Tibial artery (tissue), 4 donors: ENCODE measurements around the gene HKDC1.

Experiments
- DNase-seq, 2 donors: peaks; one replicate each; pipeline ENCODE4 v3.0.0-alpha.2; 2019
- H3K27ac ChIP-seq, 2 donors: fragments of 200-600 bp; sonication (generic) in 1 of 2; 1 replicate in 1 of 2; 2 replicates in 1 of 2; pipeline ENCODE4 v1.5.1; 2018 to 2019; ENCODE audit warnings: mild to moderate bottlenecking in 1 of 2
- H3K27me3 ChIP-seq, 2 donors: fragments of 200-600 bp; sonication (generic) in 1 of 2; one replicate each; pipeline versions ENCODE4 v1.5.1 to v1.6.0; 2016 to 2019
- H3K36me3 ChIP-seq, 3 donors: fragments of 200-600 bp; sonication (generic) in 2 of 3; one replicate each; pipeline ENCODE4 v1.5.1; 2016 to 2019; ENCODE audit warnings: mild to moderate bottlenecking in 2 of 3
- H3K4me1 ChIP-seq, 4 donors: fragments of 200-600 bp; sonication (generic) in 2 of 4; 1 replicate in 3 of 4; 2 replicates in 1 of 4; pipeline ENCODE4 v1.5.1; 2016 to 2019
- H3K4me3 ChIP-seq, 2 donors: fragments of 200-600 bp; sonication (generic) in 1 of 2; 1 replicate in 1 of 2; 2 replicates in 1 of 2; pipeline ENCODE4 v1.5.1; 2018 to 2019; ENCODE audit warnings: mild to moderate bottlenecking in 2 of 2
- H3K9me3 ChIP-seq, 3 donors: fragments of 200-600 bp; sonication (generic) in 1 of 3; one replicate each; pipeline ENCODE4 v1.5.1; 2016 to 2019
- CTCF ChIP-seq, 2 experiments: fragments of 200-600 bp in 1 of 2; fragments of 450-650 bp in 1 of 2; IDR thresholded peaks; one replicate each; pipeline ENCODE4 v1.5.1; 2017 to 2019; ENCODE audit warnings: antibody characterized with exemption in 2 of 2, mild to moderate bottlenecking in 1 of 2, moderate library complexity in 1 of 2
- intact Hi-C: fragments of 100-400 bp; cut with DNase I; formaldehyde crosslinking; loops from one replicate; pipeline ENCODE4 v1.15.0; 2023; ENCODE audit warnings: low total_unique reads

The HKDC1 gene

GRCh38 chr10:69211524-69211923 lies 8.6 kb upstream of the HKDC1 start:
- no peak overlapping the region for H3K4me3 ChIP-seq
- no peak overlapping the region for H3K27ac ChIP-seq
- intact Hi-C loops, result no loop called here
- DNase-seq, result no peak
- peaks cover 23 to 33% (median 24%) of the 10 kb centered on the region in 3 donors for H3K36me3 ChIP-seq
- no peaks in the 10 kb centered on the region for H3K9me3 ChIP-seq
- no peak for TF ChIP-seq CTCF (IDR thresholded peaks at IDR 0.05)
- no peaks in the 10 kb centered on the region for H3K4me1 ChIP-seq
- H3K27me3 ChIP-seq, result peaks cover 0 to 4% of the 10 kb centered on the region in 2 donors

DNA sequence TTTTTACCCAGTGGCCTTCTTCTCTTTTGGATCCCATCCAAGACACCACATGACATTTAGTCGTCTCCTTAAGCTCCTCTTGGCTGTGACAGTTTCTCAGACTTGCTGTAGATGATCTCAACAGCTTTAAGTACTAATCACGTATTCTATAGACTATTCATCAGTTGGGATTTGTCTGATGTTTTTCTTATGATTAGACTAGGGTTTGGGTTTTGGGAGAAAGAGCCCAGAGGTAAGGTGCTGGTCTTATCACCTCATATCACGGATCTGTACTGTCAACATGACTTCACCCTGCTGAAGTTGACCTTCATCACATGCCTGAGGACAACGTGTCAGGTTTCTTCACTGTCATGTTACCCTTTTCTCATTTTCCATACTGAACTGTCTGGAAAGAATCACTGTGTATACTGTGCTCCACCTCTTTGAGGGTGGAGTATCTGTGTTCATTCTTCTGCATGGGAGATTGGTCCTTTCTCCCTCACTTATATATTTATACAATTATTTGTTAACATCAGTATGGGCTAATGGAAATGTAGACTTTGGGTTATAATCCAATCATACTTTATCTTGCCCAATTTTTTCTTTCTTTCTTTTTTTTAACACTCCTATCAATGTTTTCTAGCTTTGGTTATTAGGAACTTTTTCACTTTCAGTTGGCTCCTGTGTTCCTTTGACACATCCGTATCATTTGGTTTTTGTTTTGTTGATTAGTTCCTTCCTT lies 6.4 kb upstream of the HKDC1 start:
- Histone ChIP-seq H3K4me3 (no peak overlapping the region), H3K27ac (no peak overlapping the region), H3K27me3 (peaks cover 0 to 5% of the 10 kb centered on the region in 2 donors), H3K36me3 (peaks cover 1 to 10% (median 2%) of the 10 kb centered on the region in 3 donors), H3K9me3 (no peaks in the 10 kb centered on the region), H3K4me1 (no peaks in the 10 kb centered on the region)
- no peak for TF ChIP-seq CTCF (IDR thresholded peaks at IDR 0.05)
- intact Hi-C loops, result no loop called here
- DNase-seq, result no peak

GRCh38 chr10:69214666-69215131 lies 5.4 kb upstream of the HKDC1 start:
- Histone ChIP-seq H3K27me3 (peaks cover 0 to 13% of the 10 kb centered on the region in 2 donors), H3K27ac (no peak overlapping the region), H3K9me3 (no peaks in the 10 kb centered on the region), H3K4me3 (no peak overlapping the region), H3K36me3 (peaks cover 0 to under 1% (median 0%) of the 10 kb centered on the region in 3 donors), H3K4me1 (no peaks in the 10 kb centered on the region)
- no peak for DNase-seq
- no peak for TF ChIP-seq CTCF (IDR thresholded peaks at IDR 0.05)
- intact Hi-C loops, result no loop called here

- no peak for DNase-seq
- Histone ChIP-seq H3K9me3 (no peaks in the 10 kb centered on the region), H3K27ac (no peak overlapping the region), H3K4me3 (no peak overlapping the region), H3K36me3 (no peaks in the 10 kb centered on the region), H3K4me1 (no peaks in the 10 kb centered on the region), H3K27me3 (peaks cover 0 to 20% of the 10 kb centered on the region in 2 donors)
- no peak for TF ChIP-seq CTCF (IDR thresholded peaks at IDR 0.05)
- intact Hi-C loops, result no loop called here
These were observed 4.5 kb upstream of the HKDC1 start for GRCh38 chr10:69215405-69216171.

DNA sequence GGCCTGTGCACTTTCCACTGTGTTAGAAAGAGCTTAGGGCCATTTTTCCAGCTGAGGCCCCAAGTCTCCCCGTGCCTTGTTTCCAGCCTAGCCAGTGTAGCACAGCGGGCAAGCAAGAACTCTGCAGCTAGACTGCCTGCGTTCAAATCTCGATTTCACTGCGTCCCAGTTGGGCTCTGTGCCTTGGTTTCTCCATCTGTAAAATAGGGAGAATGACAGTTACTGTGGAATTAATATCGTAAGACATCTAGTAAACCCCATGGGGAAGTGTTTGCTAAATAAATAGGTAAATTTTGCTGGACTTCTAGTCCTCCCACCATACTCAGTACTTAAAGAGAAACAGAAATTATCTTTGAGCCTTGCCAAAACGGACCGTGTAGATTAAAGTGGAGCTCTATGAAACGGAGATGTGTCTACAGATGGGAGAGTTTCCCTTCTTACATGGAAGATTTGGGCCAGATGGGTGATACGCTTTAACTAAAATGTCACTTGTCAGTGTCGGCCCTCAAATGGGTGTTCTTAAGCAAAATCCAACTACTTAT lies 3.5 kb upstream of the HKDC1 start:
- TF ChIP-seq CTCF (IDR thresholded peaks at IDR 0.05), result no peak
- Histone ChIP-seq H3K9me3 (no peaks in the 10 kb centered on the region), H3K27ac (no peak overlapping the region), H3K36me3 (no peaks in the 10 kb centered on the region), H3K4me3 (no peak overlapping the region), H3K4me1 (no peaks in the 10 kb centered on the region), H3K27me3 (peaks cover 0 to 22% of the 10 kb centered on the region in 2 donors)
- intact Hi-C loops, result no loop called here
- DNase-seq, result no peak
